IPS-NIHi7 (cell line): Measurements from ENCODE around the gene SLC25A13.

Source experiments
- DNase-seq: peaks from one replicate; pipeline ENCODE4 v3.0.0; 2012; ENCODE audit warnings: mixed read lengths; ENCODE audit errors: extremely low spot score

SLC25A13 gene

GRCh38 chr7:96322847-96323461 lies 1.1 kb upstream of the SLC25A13 start:
- DNase-seq, result no peak

- no peak for DNase-seq
These were observed 436 bp upstream of the SLC25A13 start for GRCh38 chr7:96322373-96322695.

GRCh38 chr7:96321031-96321657 lies 754 bp downstream of the SLC25A13 start:
- DNase-seq, result peak; percentile 83

- no peak for DNase-seq
These were observed 1.5 kb downstream of the SLC25A13 start for GRCh38 chr7:96320442-96320841.

- no peak for DNase-seq
These were observed 2.5 kb downstream of the SLC25A13 start for GRCh38 chr7:96319439-96319838.

GRCh38 chr7:96316949-96317348 lies 4.9 kb downstream of the SLC25A13 start:
- no peak for DNase-seq

GRCh38 chr7:96315125-96315512 lies 6.8 kb downstream of the SLC25A13 start:
- no peak for DNase-seq

GRCh38 chr7:96314402-96315124 lies 7.3 kb downstream of the SLC25A13 start:
- DNase-seq, result no peak

- DNase-seq, result no peak
These were observed 8.0 kb downstream of the SLC25A13 start for GRCh38 chr7:96313940-96314339.

- no peak for DNase-seq
These were observed 9.4 kb downstream of the SLC25A13 start for GRCh38 chr7:96312502-96312901.

GRCh38 chr7:96311967-96312366 lies 9.9 kb downstream of the SLC25A13 start:
- DNase-seq, result no peak

GRCh38 chr7:96310110-96310509 lies 11.8 kb downstream of the SLC25A13 start:
- no peak for DNase-seq

- DNase-seq, result no peak
These were observed 13.0 kb downstream of the SLC25A13 start for GRCh38 chr7:96308950-96309263.

- peak; percentile 63 for DNase-seq
These were observed 13.5 kb downstream of the SLC25A13 start for GRCh38 chr7:96308253-96308949.

GRCh38 chr7:96306385-96307125 lies 15.3 kb downstream of the SLC25A13 start:
- no peak for DNase-seq

- no peak for DNase-seq
These were observed 16.0 kb downstream of the SLC25A13 start for GRCh38 chr7:96305915-96306314.

- no peak for DNase-seq
These were observed 17.3 kb downstream of the SLC25A13 start for GRCh38 chr7:96304573-96304972.

- DNase-seq, result no peak
These were observed 18.0 kb downstream of the SLC25A13 start for GRCh38 chr7:96303686-96304443.

- no peak for DNase-seq
These were observed 18.7 kb downstream of the SLC25A13 start for GRCh38 chr7:96303105-96303685.

GRCh38 chr7:96300986-96301385 lies 20.9 kb downstream of the SLC25A13 start:
- no peak for DNase-seq

- no peak for DNase-seq
These were observed 21.4 kb downstream of the SLC25A13 start for GRCh38 chr7:96300502-96300901.
